ENCODE results near the gene COMMD7.

COMMD7 gene

GRCh38 chr20:32686530-32687179 is 56.6 kb downstream of the COMMD7 start:
- no peak for DNase-seq
- no peak overlapping the region for H2BK120ac ChIP-seq (ENCODE audit: low read depth, low read length)
- 95% methylated on average over 6 of the region's 10 CpGs for WGBS

GRCh38 chr20:32685541-32686529 is 57.4 kb downstream of the COMMD7 start:
- Histone ChIP-seq H3K18ac (ENCODE audit: low read depth in 1 of 2, low read length in 2 of 2) (peak overlapping the region; percentile 80 to 83), H2BK120ac (ENCODE audit: low read depth, low read length) (peak overlapping the region; percentile 29), H2AFZ (ENCODE audit: low read depth, low read length) (no peak overlapping the region), H3K9ac (ENCODE audit: low read length) (peak overlapping the region; percentile 86), H3K4me2 (ENCODE audit: low read length, poor library complexity, severe bottlenecking) (no peak overlapping the region), H3K14ac (ENCODE audit: low read length in 2 of 2) (no peak overlapping the region), H3K4me1 (ENCODE audit: control insufficient read depth, insufficient read depth, low read depth, low read length) (peaks cover 12% of the 10 kb centered on the region), H2BK12ac (ENCODE audit: low read length in 2 of 2) (peak overlapping the region; percentile 16 to 77), H3K4me3 (ENCODE audit: insufficient read depth in 1 of 2, low read depth in 1 of 2, low read length in 2 of 2) (no peak overlapping the region), H2BK15ac (ENCODE audit: low read depth, poor library complexity, severe bottlenecking) (no peak overlapping the region), H3K36me3 (ENCODE audit: control insufficient read depth in 1 of 2, insufficient read depth in 2 of 2, low read depth in 1 of 2, low read length in 2 of 2) (peaks cover 0 to 6% of the 10 kb centered on the region in 2 experiments), H3K4ac (ENCODE audit: low read depth in 1 of 2, low read length in 2 of 2) (peak overlapping the region; percentile 19 to 94), H3K27ac (ENCODE audit: low read length, poor library complexity, severe bottlenecking) (no peak overlapping the region), H4K8ac (ENCODE audit: low read length) (peak overlapping the region; percentile 94), H3K23ac (ENCODE audit: low read length in 2 of 2) (no peak overlapping the region), H2AK5ac (ENCODE audit: low read length, severe bottlenecking) (no peak overlapping the region), H3K27me3 (ENCODE audit: control insufficient read depth in 1 of 2, insufficient read depth in 1 of 2, low read length in 2 of 2) (no peaks in the 10 kb centered on the region), H3K79me1 (replicated peaks; ENCODE audit: low read length, poor library complexity, severe bottlenecking) (no peaks in the 10 kb centered on the region), H2BK5ac (ENCODE audit: low read depth, low read length, poor library complexity, severe bottlenecking) (no peak overlapping the region), H3K9me3 (ENCODE audit: control insufficient read depth, low read length) (no peaks in the 10 kb centered on the region), H4K91ac (ENCODE audit: low read length) (peak overlapping the region; percentile 86)
- DNase-seq = peak; percentile 87
- WGBS = 53% methylated on average over 14 of the region's 17 CpGs

More at GRCh38 chr20:32686530-32687179, 56.6 kb downstream of the COMMD7 start:
- no peak overlapping the region for H2BK15ac ChIP-seq (ENCODE audit: low read depth, poor library complexity, severe bottlenecking)
- H2AK5ac ChIP-seq (ENCODE audit: low read length, severe bottlenecking) = no peak overlapping the region
- peaks cover 4% of the 10 kb centered on the region for H3K4me1 ChIP-seq (ENCODE audit: control insufficient read depth, insufficient read depth, low read depth, low read length)
- H3K4me2 ChIP-seq (ENCODE audit: low read length, poor library complexity, severe bottlenecking) = no peak overlapping the region
- no peaks in the 10 kb centered on the region for H3K27me3 ChIP-seq (ENCODE audit: control insufficient read depth in 1 of 2, insufficient read depth in 1 of 2, low read length in 2 of 2)
- no peak overlapping the region for H4K91ac ChIP-seq (ENCODE audit: low read length)
- H3K36me3 ChIP-seq (ENCODE audit: control insufficient read depth in 1 of 2, insufficient read depth in 2 of 2, low read depth in 1 of 2, low read length in 2 of 2) = peaks cover 0 to 6% of the 10 kb centered on the region in 2 experiments
- peak overlapping the region; percentile 86 for H3K9ac ChIP-seq (ENCODE audit: low read length)
- H3K9me3 ChIP-seq (ENCODE audit: control insufficient read depth, low read length) = no peaks in the 10 kb centered on the region
- H3K27ac ChIP-seq (ENCODE audit: low read length, poor library complexity, severe bottlenecking) = no peak overlapping the region
- H3K18ac ChIP-seq (ENCODE audit: low read depth in 1 of 2, low read length in 2 of 2) = no peak overlapping the region
- H2BK12ac ChIP-seq (ENCODE audit: low read length in 2 of 2) = no peak overlapping the region
- no peak overlapping the region for H4K8ac ChIP-seq (ENCODE audit: low read length)
- H3K23ac ChIP-seq (ENCODE audit: low read length in 2 of 2) = no peak overlapping the region
- H3K4ac ChIP-seq (ENCODE audit: low read depth in 1 of 2, low read length in 2 of 2) = no peak overlapping the region
- H2BK5ac ChIP-seq (ENCODE audit: low read depth, low read length, poor library complexity, severe bottlenecking) = no peak overlapping the region
- H3K14ac ChIP-seq (ENCODE audit: low read length in 2 of 2) = no peak overlapping the region
- no peak overlapping the region for H3K4me3 ChIP-seq (ENCODE audit: insufficient read depth in 1 of 2, low read depth in 1 of 2, low read length in 2 of 2)
- H3K79me1 ChIP-seq (replicated peaks; ENCODE audit: low read length, poor library complexity, severe bottlenecking) = no peaks in the 10 kb centered on the region
- H2AFZ ChIP-seq (ENCODE audit: low read depth, low read length) = no peak overlapping the region

- no peak overlapping the region for H2BK120ac ChIP-seq (ENCODE audit: low read depth, low read length)
- no peaks in the 10 kb centered on the region for H3K9me3 ChIP-seq (ENCODE audit: control insufficient read depth, low read length)
- no peak overlapping the region for H3K4me2 ChIP-seq (ENCODE audit: low read length, poor library complexity, severe bottlenecking)
- H2BK15ac ChIP-seq (ENCODE audit: low read depth, poor library complexity, severe bottlenecking) = no peak overlapping the region
- H2AK5ac ChIP-seq (ENCODE audit: low read length, severe bottlenecking) = no peak overlapping the region
- no peak overlapping the region for H3K14ac ChIP-seq (ENCODE audit: low read length in 2 of 2)
- no peak overlapping the region for H2AFZ ChIP-seq (ENCODE audit: low read depth, low read length)
- H3K23ac ChIP-seq (ENCODE audit: low read length in 2 of 2) = no peak overlapping the region
- H2BK12ac ChIP-seq (ENCODE audit: low read length in 2 of 2) = peak overlapping the region in 1 of 2 experiments; percentile 52
- H3K4me1 ChIP-seq (ENCODE audit: control insufficient read depth, insufficient read depth, low read depth, low read length) = peaks cover 18% of the 10 kb centered on the region
- no peaks in the 10 kb centered on the region for H3K79me1 ChIP-seq (replicated peaks; ENCODE audit: low read length, poor library complexity, severe bottlenecking)
- no peak overlapping the region for H3K4me3 ChIP-seq (ENCODE audit: insufficient read depth in 1 of 2, low read depth in 1 of 2, low read length in 2 of 2)
- no peak overlapping the region for H3K4ac ChIP-seq (ENCODE audit: low read depth in 1 of 2, low read length in 2 of 2)
- 79% methylated on average over 11 of the region's 11 CpGs for WGBS
- H4K8ac ChIP-seq (ENCODE audit: low read length) = peak overlapping the region; percentile 29
- H3K36me3 ChIP-seq (ENCODE audit: control insufficient read depth in 1 of 2, insufficient read depth in 2 of 2, low read depth in 1 of 2, low read length in 2 of 2) = no peaks in the 10 kb centered on the region
- no peak overlapping the region for H2BK5ac ChIP-seq (ENCODE audit: low read depth, low read length, poor library complexity, severe bottlenecking)
- no peak for DNase-seq
- H3K27me3 ChIP-seq (ENCODE audit: control insufficient read depth in 1 of 2, insufficient read depth in 1 of 2, low read length in 2 of 2) = no peaks in the 10 kb centered on the region
- H3K18ac ChIP-seq (ENCODE audit: low read depth in 1 of 2, low read length in 2 of 2) = no peak overlapping the region
- no peak overlapping the region for H4K91ac ChIP-seq (ENCODE audit: low read length)
- no peak overlapping the region for H3K27ac ChIP-seq (ENCODE audit: low read length, poor library complexity, severe bottlenecking)
- no peak overlapping the region for H3K9ac ChIP-seq (ENCODE audit: low read length)
Observed at GRCh38 chr20:32682508-32682987, 60.7 kb downstream of the COMMD7 start.
